Lower leg skin (tissue), 4 donors: ENCODE data around the gene C10orf71. TPM values are rescaled to one million over a fixed set of nuclear protein-coding genes. Genes with fewer than 3 reads are reported as not detected.

ENCODE experiments used
- DNase-seq, 2 donors: peaks; one replicate each; pipeline ENCODE4 v3.0.0-alpha.2; 2019; ENCODE audit warnings: low spot score in 2 of 2
- H3K4me3 ChIP-seq: fragments of 200-600 bp; sonication (generic); 2 replicates; pipeline ENCODE4 v1.5.1; 2017; ENCODE audit warnings: mild to moderate bottlenecking, low read depth; ENCODE audit not compliant: poor library complexity, severe bottlenecking
- CTCF ChIP-seq, 3 donors: fragments of 450-650 bp; IDR thresholded peaks; one replicate each; pipeline ENCODE4 v1.5.1; 2016; ENCODE audit warnings: antibody characterized with exemption in 3 of 3, mild to moderate bottlenecking in 3 of 3, moderate library complexity in 2 of 3
- POLR2A ChIP-seq, 2 donors: fragments of 450-650 bp; IDR thresholded peaks; one replicate each; pipeline ENCODE4 v1.6.1; 2016 to 2017; ENCODE audit warnings: antibody characterized with exemption in 2 of 2, mild to moderate bottlenecking in 1 of 2, moderate library complexity in 1 of 2
- WGBS, 2 donors: methylation state at CpG; one replicate each; pipeline ENCODE4 v1.1.5; 2018; 5-methylcytosine and 5-hydroxymethylcytosine counted together
- intact Hi-C: fragments of 100-400 bp; cut with DNase I; formaldehyde crosslinking; loops from one replicate; pipeline ENCODE4 v1.15.0; 2023; ENCODE audit warnings: low total_unique reads
- total RNA-seq, 4 donors: library from RNA; depleted of rRNA; stranded (reverse); fragments of >200 nt; gene quantifications; one replicate each; pipeline ENCODE4 v1.1.0, GENCODE V29; 2016

Gene C10orf71
- total RNA-seq, 4 donors from 2014 or later = not detected

GRCh38 chr10:49353895-49354566, 55.1 kb downstream of the C10orf71 start:
- peak in 1 of 2 donors; percentile 68 for DNase-seq
- intact Hi-C loops = no loop called here
- no peak overlapping the region for H3K4me3 ChIP-seq
- no peak for TF ChIP-seq CTCF (IDR thresholded peaks at IDR 0.05)
- no peak for TF ChIP-seq POLR2A (IDR thresholded peaks at IDR 0.05)
- 91% methylated on average over 8 of the region's 8 CpGs for WGBS, 2 donors

GRCh38 chr10:49354593-49354992, 55.6 kb downstream of the C10orf71 start:
- H3K4me3 ChIP-seq = no peak overlapping the region
- TF ChIP-seq CTCF (IDR thresholded peaks at IDR 0.05) (no peak), POLR2A (IDR thresholded peaks at IDR 0.05) (no peak)
- 83 to 85% methylated on average over 3 of the region's 3 CpGs for WGBS, 2 donors
- peak in 1 of 2 donors; percentile 31 for DNase-seq
- intact Hi-C loops = no loop called here

- intact Hi-C loops = no loop called here
- WGBS, 2 donors = 87 to 93% methylated on average over 3 of the region's 3 CpGs
- DNase-seq = no peak
Measured at GRCh38 chr10:49355221-49355620, 56.3 kb downstream of the C10orf71 start.

GRCh38 chr10:49356181-49356580, 57.2 kb downstream of the C10orf71 start:
- no peak overlapping the region for H3K4me3 ChIP-seq
- intact Hi-C loops = no loop called here
- DNase-seq = no peak
- 75 to 81% methylated on average over 4 of the region's 4 CpGs for WGBS, 2 donors
- no peak for TF ChIP-seq POLR2A (IDR thresholded peaks at IDR 0.05)
- TF ChIP-seq CTCF (IDR thresholded peaks at IDR 0.05) = no peak

More at GRCh38 chr10:49355221-49355620, 56.3 kb downstream of the C10orf71 start:
- H3K4me3 ChIP-seq = no peak overlapping the region
- no peak for TF ChIP-seq POLR2A (IDR thresholded peaks at IDR 0.05)
- no peak for TF ChIP-seq CTCF (IDR thresholded peaks at IDR 0.05)

- no peak for TF ChIP-seq POLR2A (IDR thresholded peaks at IDR 0.05)
- no peak for TF ChIP-seq CTCF (IDR thresholded peaks at IDR 0.05)
- DNase-seq = no peak
- H3K4me3 ChIP-seq = no peak overlapping the region
- WGBS, 2 donors = 32 to 65% methylated on average over 1 of the region's 1 CpG
- intact Hi-C loops = no loop called here
Measured at GRCh38 chr10:49356944-49357343, 58.0 kb downstream of the C10orf71 start.

GRCh38 chr10:49357910-49358309, 58.9 kb downstream of the C10orf71 start:
- WGBS, 2 donors = 81 to 86% methylated on average over 2 of the region's 2 CpGs

More at GRCh38 chr10:49357910-49358309, 58.9 kb downstream of the C10orf71 start:
- no peak overlapping the region for H3K4me3 ChIP-seq
- no peak for DNase-seq
- intact Hi-C loops = no loop called here
- TF ChIP-seq POLR2A (IDR thresholded peaks at IDR 0.05) (no peak), CTCF (IDR thresholded peaks at IDR 0.05) (no peak)
